ENCODE data around the gene GPS2. TPM values are rescaled to one million over a fixed set of nuclear protein-coding genes. Genes with fewer than 3 reads are reported as not detected.

Gene GPS2
- total and polyA plus RNA-seq, 2 donors (not counting 1 experiment from before 2014, with no cell fraction given) = 137 to 225 TPM

DNA sequence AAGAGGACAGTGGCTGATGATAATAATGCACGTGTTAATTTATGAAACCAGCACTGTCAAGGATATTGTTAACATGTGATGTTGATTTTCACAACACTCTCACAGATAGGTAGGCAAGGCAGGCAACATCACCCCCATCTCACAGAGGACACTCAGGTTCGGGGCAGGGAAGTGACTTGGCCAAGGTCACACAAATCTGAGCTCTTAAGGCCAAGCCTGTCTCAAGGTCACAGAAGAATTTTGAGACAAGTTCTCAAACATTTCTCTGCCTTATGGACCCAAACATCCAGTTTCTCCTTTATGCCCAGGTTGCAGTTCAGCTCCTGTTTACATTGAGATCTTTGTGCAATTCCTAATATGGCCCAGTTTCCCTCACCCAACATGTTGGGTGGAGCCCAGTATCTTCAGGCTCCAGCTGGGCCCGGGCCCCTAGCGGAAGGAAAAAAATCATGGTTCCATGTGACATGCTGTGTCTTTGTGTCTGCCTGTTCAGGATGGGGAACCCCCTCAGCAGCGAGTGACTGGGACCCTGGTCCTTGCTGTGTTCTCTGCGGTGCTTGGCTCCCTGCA is 32.3 kb downstream of the GPS2 start:
- POLR2A ChIA-PET = interaction anchor here (1.8 kb wide), 1 partner anchor 14 kb away, joined by 3 read pairs; no protein-coding TSS in a partner anchor
- peak overlapping the region; percentile 35 for H3K4me3 Mint-ChIP-seq
- Histone ChIP-seq H3K4me3 (ENCODE audit: control extremely low read depth in 1 of 5, extremely low read depth in 1 of 5, insufficient read depth in 1 of 5, low read depth in 2 of 5, low read length in 4 of 5) (no peak overlapping the region), H3K4me2 (replicated peaks; ENCODE audit: low read depth, low read length, poor library complexity, severe bottlenecking) (peak overlapping the region; percentile 98), H3K9me3 (ENCODE audit: control extremely low read depth in 1 of 3, control insufficient read depth in 2 of 3, insufficient read depth in 1 of 3, low read length in 2 of 3) (peaks cover 0 to 18% (median 0%) of the 10 kb centered on the region in 3 donors), H3K27ac (ENCODE audit: low read length in 2 of 2) (no peak overlapping the region), H3K27me3 (replicated peaks in 1 of 4; ENCODE audit: control extremely low read depth in 1 of 4, control insufficient read depth in 3 of 4, insufficient read depth in 4 of 4, low read length in 3 of 4) (peaks cover 0 to 53% (median 13%) of the 10 kb centered on the region in 4 experiments), H3K79me2 (ENCODE audit: control insufficient read depth, insufficient read depth, low read length) (no peaks in the 10 kb centered on the region), H3K9ac (ENCODE audit: low read length) (no peak overlapping the region), H3K36me3 (replicated peaks in 1 of 2; ENCODE audit: control extremely low read depth in 1 of 2, control insufficient read depth in 1 of 2, extremely low read depth in 1 of 2, insufficient read depth in 2 of 2, low read length in 1 of 2) (no peaks in the 10 kb centered on the region), H3K4me1 (ENCODE audit: control insufficient read depth in 2 of 2, insufficient read depth in 2 of 2, low read length in 2 of 2) (peaks cover 20 to 31% of the 10 kb centered on the region in 2 donors), H4K20me1 (ENCODE audit: control insufficient read depth, insufficient read depth, low read length, poor library complexity, severe bottlenecking) (no peaks in the 10 kb centered on the region), H2AFZ (ENCODE audit: insufficient read depth, low read depth, low read length, poor library complexity, severe bottlenecking) (no peak overlapping the region)
- peaks cover 30% of the 10 kb centered on the region for H3K27me3 Mint-ChIP-seq
- H3K9me3 Mint-ChIP-seq (ENCODE audit: insufficient read depth) = no peaks in the 10 kb centered on the region
- peaks cover 20% of the 10 kb centered on the region for H3K4me1 Mint-ChIP-seq
- TF ChIP-seq, protein P1, sequence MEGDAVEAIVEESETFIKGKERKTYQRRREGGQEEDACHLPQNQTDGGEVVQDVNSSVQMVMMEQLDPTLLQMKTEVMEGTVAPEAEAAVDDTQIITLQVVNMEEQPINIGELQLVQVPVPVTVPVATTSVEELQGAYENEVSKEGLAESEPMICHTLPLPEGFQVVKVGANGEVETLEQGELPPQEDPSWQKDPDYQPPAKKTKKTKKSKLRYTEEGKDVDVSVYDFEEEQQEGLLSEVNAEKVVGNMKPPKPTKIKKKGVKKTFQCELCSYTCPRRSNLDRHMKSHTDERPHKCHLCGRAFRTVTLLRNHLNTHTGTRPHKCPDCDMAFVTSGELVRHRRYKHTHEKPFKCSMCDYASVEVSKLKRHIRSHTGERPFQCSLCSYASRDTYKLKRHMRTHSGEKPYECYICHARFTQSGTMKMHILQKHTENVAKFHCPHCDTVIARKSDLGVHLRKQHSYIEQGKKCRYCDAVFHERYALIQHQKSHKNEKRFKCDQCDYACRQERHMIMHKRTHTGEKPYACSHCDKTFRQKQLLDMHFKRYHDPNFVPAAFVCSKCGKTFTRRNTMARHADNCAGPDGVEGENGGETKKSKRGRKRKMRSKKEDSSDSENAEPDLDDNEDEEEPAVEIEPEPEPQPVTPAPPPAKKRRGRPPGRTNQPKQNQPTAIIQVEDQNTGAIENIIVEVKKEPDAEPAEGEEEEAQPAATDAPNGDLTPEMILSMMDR (IDR thresholded peaks at IDR 0.05) = no peak
- no peak for TF ChIP-seq EZH2 (IDR thresholded peaks at IDR 0.05; ENCODE audit: borderline replicate concordance, insufficient read depth, low read depth, low read length, poor library complexity, severe bottlenecking)
- ATAC-seq (ENCODE audit: low read depth) (no peak), DNase-seq (no peak)
- no peak overlapping the region for H3K27ac Mint-ChIP-seq
- CTCF ChIA-PET = interaction anchor here (0.7 to 10.9 kb wide), 6 partner anchors 15 to 237 kb away, joined by 3 to 115 read pairs (median 6); partner anchors contain the start of genes ACADVL and DLG4
- intact Hi-C loops (cut with micrococcal nuclease) = no loop called here
- WGBS (ENCODE audit: insufficient coverage) = 74% methylated on average over 5 of the region's 6 CpGs
